GM12878 (cell line): ENCODE results near the gene CACNA1D. TPM values are rescaled to one million over a fixed set of nuclear protein-coding genes. Genes with fewer than 3 reads are reported as not detected.

Source experiments
- ATAC-seq: fragments of 200-7000 bp; cut with Tn5 transposase; 3 replicates; pipeline ENCODE4 v1.9.1; 2020; ENCODE audit warnings: mild to moderate bottlenecking, moderate library complexity
- BruUV-seq: library from RNA; stranded (reverse); fragments of 400-500 nt; replicated peaks from 2 replicates; lab custom pipeline; 2021; lab: Mats Ljungman, UMichigan
- CTCF ChIA-PET: fragments of 300-600 bp; sonication (Branson Sonifier 250); formaldehyde crosslinking; extraction: SDS; loops from one replicate; lab custom pipeline; 2021; ENCODE audit warnings: inconsistent platforms; lab: Yijun Ruan, JAX
- POLR2A ChIA-PET: fragments of 350-600 bp; formaldehyde crosslinking; extraction: SDS; loops from one replicate; lab custom pipeline; 2021; ENCODE audit warnings: inconsistent platforms; lab: Charles Lee
- RAD21 ChIA-PET: fragments of 300-600 bp; sonication (Branson Sonifier 250); formaldehyde crosslinking; loops from one replicate; lab custom pipeline; 2023; ENCODE audit warnings: antibody characterized with exemption; ENCODE audit not compliant: unreplicated experiment; lab: Charles Lee
- SMC1A ChIA-PET: fragments of 300-600 bp; sonication (Branson Sonifier 250); formaldehyde crosslinking; loops from one replicate; lab custom pipeline; 2023; ENCODE audit not compliant: unreplicated experiment, uncharacterized antibody; lab: Charles Lee
- DNase-seq: peaks from one replicate; pipeline ENCODE4 v3.0.0-alpha.2; 2011; ENCODE audit warnings: low read depth, low spot score
- FAIRE-seq: peaks from 3 replicates; lab custom pipeline; 2011; peaks lifted over from hg19 to GRCh38; lab: Jason Lieb, UNC
- H2AFZ ChIP-seq: 2 replicates; pipeline ENCODE4 v1.6.0; 2011; ENCODE audit warnings: low read depth, low read length, control low read depth; ENCODE audit not compliant: control insufficient read depth
- H3K27ac ChIP-seq: 2 replicates; pipeline ENCODE4 v1.5.1; 2011; ENCODE audit warnings: control low read depth; ENCODE audit not compliant: control insufficient read depth, insufficient read depth
- H3K27me3 ChIP-seq, 2 experiments: replicated peaks in 1 of 2; 2 replicates each; pipeline versions ENCODE4 v1.6.0 to v1.6.1; 2011; ENCODE audit warnings: low read length in 1 of 2; ENCODE audit not compliant: control insufficient read depth in 2 of 2, insufficient read depth in 2 of 2
- H3K36me3 ChIP-seq, 2 experiments: 2 replicates each; pipeline ENCODE4 v1.5.1; 2011; ENCODE audit warnings: low read length in 1 of 2; ENCODE audit not compliant: control insufficient read depth in 2 of 2, insufficient read depth in 2 of 2
- H3K4me1 ChIP-seq: 2 replicates; pipeline ENCODE4 v1.6.1; 2011; ENCODE audit warnings: mild to moderate bottlenecking, low read length, moderate library complexity, mixed read lengths; ENCODE audit not compliant: control insufficient read depth, insufficient read depth
- H3K4me2 ChIP-seq: 2 replicates; pipeline ENCODE4 v1.6.0; 2011; ENCODE audit warnings: control low read depth; ENCODE audit not compliant: control insufficient read depth, insufficient read depth
- H3K4me3 ChIP-seq: fragments of 200-600 bp; sonication (generic); 2 replicates; pipeline ENCODE4 v1.5.1; 2016
- H3K79me2 ChIP-seq: 2 replicates; pipeline ENCODE4 v1.6.0; 2011; ENCODE audit warnings: low read length; ENCODE audit not compliant: control insufficient read depth, insufficient read depth
- H3K9ac ChIP-seq: 2 replicates; pipeline ENCODE4 v1.8.0; 2011; ENCODE audit warnings: low read length, control low read depth, mixed read lengths; ENCODE audit not compliant: control insufficient read depth, insufficient read depth
- H3K9me3 ChIP-seq: replicated peaks from 3 replicates; pipeline ENCODE4 v1.5.1; 2011; ENCODE audit warnings: mild to moderate bottlenecking, low read length; ENCODE audit not compliant: control insufficient read depth, insufficient read depth
- H4K20me1 ChIP-seq: 2 replicates; pipeline ENCODE4 v1.6.0; 2011; ENCODE audit not compliant: control insufficient read depth, insufficient read depth
- BCL11A ChIP-seq: IDR thresholded peaks from 2 replicates; pipeline ENCODE4 v1.6.1; 2011; ENCODE audit warnings: low read depth, low read length
- CUX1 ChIP-seq: IDR thresholded peaks from 2 replicates; pipeline ENCODE4 v1.6.1; 2012; ENCODE audit warnings: improper control_type of control experiment, low read depth, low read length; ENCODE audit not compliant: insufficient replicate concordance
- EGR1 ChIP-seq, 2 experiments: IDR thresholded peaks; 1 replicate in 1 of 2; 2 replicates in 1 of 2; pipeline ENCODE4 v1.6.1; 2011 to 2012; ENCODE audit warnings: low read depth in 2 of 2, low read length in 2 of 2, borderline replicate concordance in 1 of 2, mild to moderate bottlenecking in 1 of 2, moderate library complexity in 1 of 2
- ESRRA ChIP-seq: IDR thresholded peaks from 2 replicates; pipeline ENCODE4 v1.6.1; 2012; ENCODE audit warnings: mild to moderate bottlenecking, low read length, improper control_type of control experiment
- FOXM1 ChIP-seq: IDR thresholded peaks from 2 replicates; pipeline ENCODE4 v1.6.1; 2012; ENCODE audit warnings: low read depth, mild to moderate bottlenecking, inconsistent platforms, low read length, moderate library complexity
- HCFC1 ChIP-seq: fragments of 150-350 bp; IDR thresholded peaks from 2 replicates; pipeline ENCODE4 v1.6.1; 2014; ENCODE audit warnings: low read length
- HSF1 ChIP-seq: fragments of 150-350 bp; IDR thresholded peaks from 2 replicates; pipeline ENCODE4 v1.6.1; 2014; ENCODE audit warnings: mild to moderate bottlenecking, low read depth, low read length
- RB1 ChIP-seq: fragments of 450-650 bp; formaldehyde crosslinking; IDR thresholded peaks from 2 replicates; pipeline ENCODE4 v1.6.1; 2017; ENCODE audit warnings: mild to moderate bottlenecking, borderline replicate concordance
- SPI1 ChIP-seq: IDR thresholded peaks from 2 replicates; pipeline ENCODE4 v1.6.1; 2011; ENCODE audit warnings: low read depth, mild to moderate bottlenecking, low read length, moderate library complexity, borderline replicate concordance; ENCODE audit not compliant: insufficient read depth
- ZNF622 ChIP-seq: fragments of 450-650 bp; IDR thresholded peaks from 2 replicates; pipeline ENCODE4 v1.6.1; 2017; ENCODE audit warnings: mild to moderate bottlenecking, inconsistent platforms
- WGBS: methylation state at CpG from one replicate; pipeline ENCODE4 v1.1.6; 2016; ENCODE audit warnings: low lambda C conversion rate; ENCODE audit not compliant: insufficient replicate concordance, insufficient coverage; ENCODE audit errors: missing lambda C conversion rate; 5-methylcytosine and 5-hydroxymethylcytosine counted together
- in situ Hi-C: fragments of 300-500 bp; cut with MboI; formaldehyde crosslinking; loops from 9 replicates; pipeline ENCODE4 v1.14.3; 2018; ENCODE audit warnings: mixed read lengths
- intact Hi-C: fragments of 100-400 bp; cut with micrococcal nuclease; formaldehyde crosslinking; loops from one replicate; pipeline ENCODE4 v1.14.2; 2022; ENCODE audit not compliant: unreplicated experiment
- polyA plus RNA-seq, 11 experiments: library from polyadenylated mRNA; depleted of rRNA in 4 of 11; unstranded in 6 of 11; stranded (reverse) in 5 of 11; fragments of >200 nt; fragmentation: Nextera tagmentation in 4 of 11; fragmentation: Illumina TruSeq in 1 of 11; extraction: Ambion mirVana in 4 of 11; extraction: Trizol in 1 of 11; gene quantifications; 1 replicate in 1 of 11; 2 replicates in 10 of 11; pipeline versions ENCODE4 v1.2.1 to v1.2.3, GENCODE V29; 2011 to 2016; ENCODE audit warnings: inconsistent platforms in 2 of 11, missing spikeins in 2 of 11, low read depth in 1 of 11
- total RNA-seq, 4 experiments: library from RNA; depleted of rRNA in 3 of 4; stranded (reverse); fragments of >200 nt in 3 of 4; fragmentation: Illumina TruSeq in 1 of 4; extraction: Trizol in 1 of 4; gene quantifications; 2 replicates each; pipeline versions ENCODE4 v1.2.1 to v1.2.3, GENCODE V29; 2013 to 2021

Gene CACNA1D
- total and polyA plus RNA-seq, 10 of the 15 experiments (the other 5 are each of a cell fraction or from before 2014, with no cell fraction given): 0.21 to 24.4 (median 1.6) TPM

GRCh38 chr3:53577506-53577905 lies 83.1 kb downstream of the CACNA1D start:
- no peak for FAIRE-seq
- ChIA-PET RAD21 (no interaction called here), POLR2A (no interaction called here), CTCF (interaction anchor here (1.1 kb wide), 1 partner anchor 73 kb away, joined by 3 read pairs; no protein-coding TSS in a partner anchor), SMC1A (interaction anchor here (1.4 kb wide), 1 partner anchor 15 kb away, joined by 3 read pairs; no protein-coding TSS in a partner anchor)
- in situ Hi-C loops: no loop called here
- 29% methylated on average over 3 of the region's 3 CpGs for WGBS
- TF ChIP-seq CUX1 (no peak), HCFC1 (no peak), RB1 (no peak), SPI1 (no peak), HSF1 (no peak), EGR1 (IDR thresholded peaks at IDR 0.05; ENCODE audit: borderline replicate concordance in 1 of 2, low read depth in 2 of 2, low read length in 2 of 2) (no peak), ESRRA (no peak), BCL11A (no peak), ZNF622 (no peak), FOXM1 (no peak)
- BruUV-seq: no TSS peak
- H3K9ac ChIP-seq: no peak overlapping the region
- no peak overlapping the region for H2AFZ ChIP-seq
- no peak for DNase-seq
- no peaks in the 10 kb centered on the region for H3K4me1 ChIP-seq
- no peak overlapping the region for H3K4me2 ChIP-seq
- no peaks in the 10 kb centered on the region for H3K9me3 ChIP-seq
- no peak for ATAC-seq
- intact Hi-C loops: no loop called here
- no peaks in the 10 kb centered on the region for H3K79me2 ChIP-seq
- H4K20me1 ChIP-seq: no peaks in the 10 kb centered on the region
- H3K4me3 ChIP-seq: no peak overlapping the region
- no peaks in the 10 kb centered on the region for H3K36me3 ChIP-seq
- H3K27me3 ChIP-seq: no peaks in the 10 kb centered on the region
- no peak overlapping the region for H3K27ac ChIP-seq
